Iris pigment epithelial cell (primary cell): ENCODE results near the gene EDN3.

Source experiments
- DNase-seq: peaks from one replicate; pipeline ENCODE4 v3.0.0-alpha.2; 2011; ENCODE audit warnings: low read depth

The EDN3 gene

GRCh38 chr20:59308493-59309201, 8.2 kb downstream of the EDN3 start:
- DNase-seq, result no peak

GRCh38 chr20:59309218-59309617, 8.8 kb downstream of the EDN3 start:
- no peak for DNase-seq

- no peak for DNase-seq
Measured at GRCh38 chr20:59314997-59315396, 14.6 kb downstream of the EDN3 start.

- no peak for DNase-seq
Measured at GRCh38 chr20:59316911-59317731, 16.7 kb downstream of the EDN3 start.

- no peak for DNase-seq
Measured at GRCh38 chr20:59318201-59318790, 17.9 kb downstream of the EDN3 start.

GRCh38 chr20:59318803-59319202, 18.4 kb downstream of the EDN3 start:
- no peak for DNase-seq

GRCh38 chr20:59320426-59320825, 20.0 kb downstream of the EDN3 start:
- DNase-seq, result no peak

GRCh38 chr20:59320854-59321647, 20.6 kb downstream of the EDN3 start:
- DNase-seq, result no peak

GRCh38 chr20:59322081-59322480, 21.7 kb downstream of the EDN3 start:
- no peak for DNase-seq

GRCh38 chr20:59322585-59323454, 22.4 kb downstream of the EDN3 start:
- DNase-seq, result no peak

GRCh38 chr20:59323731-59324130, 23.3 kb downstream of the EDN3 start:
- DNase-seq, result no peak

GRCh38 chr20:59324521-59325141, 24.2 kb downstream of the EDN3 start:
- DNase-seq, result no peak

- DNase-seq, result no peak
Measured at GRCh38 chr20:59325142-59325523, 24.7 kb downstream of the EDN3 start.

- no peak for DNase-seq
Measured at GRCh38 chr20:59326188-59326587, 25.8 kb downstream of the EDN3 start.

- no peak for DNase-seq
Measured at GRCh38 chr20:59328071-59328470, 27.7 kb downstream of the EDN3 start.

- DNase-seq, result no peak
Measured at GRCh38 chr20:59331721-59332329, 31.4 kb downstream of the EDN3 start.

GRCh38 chr20:59333260-59333845, 32.9 kb downstream of the EDN3 start:
- DNase-seq, result no peak

- no peak for DNase-seq
Measured at GRCh38 chr20:59333951-59334350, 33.5 kb downstream of the EDN3 start.

- no peak for DNase-seq
Measured at GRCh38 chr20:59334651-59335300, 34.4 kb downstream of the EDN3 start.

GRCh38 chr20:59335377-59335776, 35.0 kb downstream of the EDN3 start:
- DNase-seq, result no peak
